Tibial artery (tissue), 4 donors: ENCODE data around the gene LAPTM4A.

Experiments
- DNase-seq, 2 donors: peaks; one replicate each; pipeline ENCODE4 v3.0.0-alpha.2; 2019
- H3K27ac ChIP-seq, 2 donors: fragments of 200-600 bp; sonication (generic) in 1 of 2; 1 replicate in 1 of 2; 2 replicates in 1 of 2; pipeline ENCODE4 v1.5.1; 2018 to 2019; ENCODE audit warnings: mild to moderate bottlenecking in 1 of 2
- H3K27me3 ChIP-seq, 2 donors: fragments of 200-600 bp; sonication (generic) in 1 of 2; one replicate each; pipeline versions ENCODE4 v1.5.1 to v1.6.0; 2016 to 2019
- H3K36me3 ChIP-seq, 3 donors: fragments of 200-600 bp; sonication (generic) in 2 of 3; one replicate each; pipeline ENCODE4 v1.5.1; 2016 to 2019; ENCODE audit warnings: mild to moderate bottlenecking in 2 of 3
- H3K4me1 ChIP-seq, 4 donors: fragments of 200-600 bp; sonication (generic) in 2 of 4; 1 replicate in 3 of 4; 2 replicates in 1 of 4; pipeline ENCODE4 v1.5.1; 2016 to 2019
- H3K4me3 ChIP-seq, 2 donors: fragments of 200-600 bp; sonication (generic) in 1 of 2; 1 replicate in 1 of 2; 2 replicates in 1 of 2; pipeline ENCODE4 v1.5.1; 2018 to 2019; ENCODE audit warnings: mild to moderate bottlenecking in 2 of 2
- H3K9me3 ChIP-seq, 3 donors: fragments of 200-600 bp; sonication (generic) in 1 of 3; one replicate each; pipeline ENCODE4 v1.5.1; 2016 to 2019
- CTCF ChIP-seq, 2 experiments: fragments of 200-600 bp in 1 of 2; fragments of 450-650 bp in 1 of 2; IDR thresholded peaks; one replicate each; pipeline ENCODE4 v1.5.1; 2017 to 2019; ENCODE audit warnings: antibody characterized with exemption in 2 of 2, mild to moderate bottlenecking in 1 of 2, moderate library complexity in 1 of 2
- intact Hi-C: fragments of 100-400 bp; cut with DNase I; formaldehyde crosslinking; loops from one replicate; pipeline ENCODE4 v1.15.0; 2023; ENCODE audit warnings: low total_unique reads

Gene LAPTM4A

GRCh38 chr2:20027260-20027677, 24.2 kb downstream of the LAPTM4A start:
- Histone ChIP-seq H3K9me3 (peaks cover 0 to 16% (median 0%) of the 10 kb centered on the region in 3 donors), H3K27ac (peak overlapping the region; percentile 39 to 55), H3K4me1 (peaks cover 0 to 16% (median 3%) of the 10 kb centered on the region in 4 donors), H3K4me3 (no peak overlapping the region), H3K27me3 (no peaks in the 10 kb centered on the region), H3K36me3 (peaks cover 44 to 53% (median 44%) of the 10 kb centered on the region in 3 donors)
- TF ChIP-seq CTCF (IDR thresholded peaks at IDR 0.05), result no peak
- intact Hi-C loops, result no loop called here
- DNase-seq, result no peak

- H3K4me3 ChIP-seq, result no peak overlapping the region
- H3K36me3 ChIP-seq, result peaks cover 23 to 33% (median 25%) of the 10 kb centered on the region in 3 donors
- H3K27me3 ChIP-seq, result no peaks in the 10 kb centered on the region
- peaks cover 0 to 20% (median 5%) of the 10 kb centered on the region in 3 donors for H3K9me3 ChIP-seq
- peaks cover 0 to 16% (median 3%) of the 10 kb centered on the region in 4 donors for H3K4me1 ChIP-seq
- no peak for TF ChIP-seq CTCF (IDR thresholded peaks at IDR 0.05)
- intact Hi-C loops, result no loop called here
- H3K27ac ChIP-seq, result no peak overlapping the region
- no peak for DNase-seq
Observed at GRCh38 chr2:20025065-20025786, 26.2 kb downstream of the LAPTM4A start.

DNA sequence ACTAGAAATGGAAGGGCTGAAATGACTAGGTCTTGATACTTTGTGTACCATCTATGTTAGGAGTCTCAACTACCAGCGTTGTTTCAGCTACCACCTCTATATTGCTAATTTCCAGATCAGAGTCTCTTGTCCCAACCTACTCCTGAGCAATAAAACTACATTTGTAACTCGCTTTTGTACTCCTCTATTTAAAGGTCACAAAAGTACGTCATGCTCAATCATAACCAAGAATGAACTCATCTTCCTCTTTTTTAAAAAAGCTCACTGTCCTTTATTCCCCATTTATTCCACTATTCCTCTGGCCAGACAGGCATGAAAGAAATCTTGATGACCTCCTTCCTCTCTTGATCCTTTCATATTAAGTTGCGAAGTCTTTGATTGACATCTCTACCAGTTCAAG, 27.7 kb downstream of the LAPTM4A start:
- DNase-seq, result no peak
- no peak for TF ChIP-seq CTCF (IDR thresholded peaks at IDR 0.05)
- Histone ChIP-seq H3K4me3 (no peak overlapping the region), H3K27ac (no peak overlapping the region), H3K4me1 (peaks cover 0 to 16% (median 3%) of the 10 kb centered on the region in 4 donors), H3K36me3 (peaks cover 8 to 17% (median 9%) of the 10 kb centered on the region in 3 donors), H3K9me3 (peaks cover 0 to 12% (median 5%) of the 10 kb centered on the region in 3 donors), H3K27me3 (no peaks in the 10 kb centered on the region)
- intact Hi-C loops, result no loop called here

DNA sequence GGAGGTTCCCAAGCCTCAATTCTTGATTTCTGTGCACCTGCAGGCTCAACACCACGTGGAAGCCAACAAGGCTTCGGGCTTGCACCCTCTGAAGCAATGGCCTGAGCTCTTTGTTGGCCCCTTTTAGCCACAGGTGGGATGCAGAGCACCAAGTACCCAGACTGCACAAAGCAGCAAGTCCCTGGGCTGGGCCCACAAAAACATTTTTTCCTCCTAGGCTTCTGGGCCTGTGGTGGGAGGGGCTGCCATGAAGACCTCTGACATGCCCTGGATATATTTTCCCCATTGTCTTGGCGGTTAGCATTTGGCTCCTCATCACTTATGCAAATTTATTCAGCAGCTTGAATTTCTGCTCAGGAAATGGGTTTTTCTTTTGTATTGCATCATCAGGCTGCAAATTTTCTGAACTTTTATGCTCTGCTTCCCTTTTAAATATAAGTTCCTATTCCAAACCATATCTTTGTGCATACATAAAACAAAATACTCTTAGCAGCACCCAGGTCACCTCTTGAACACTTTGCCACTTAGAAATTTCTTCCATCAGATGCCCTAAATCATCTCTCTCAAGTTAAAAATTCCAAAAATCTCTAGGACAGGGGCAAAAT, 29.9 kb downstream of the LAPTM4A start:
- Histone ChIP-seq H3K36me3 (no peaks in the 10 kb centered on the region), H3K9me3 (peaks cover 0 to 5% (median 4%) of the 10 kb centered on the region in 3 donors), H3K27ac (no peak overlapping the region), H3K27me3 (no peaks in the 10 kb centered on the region), H3K4me3 (no peak overlapping the region), H3K4me1 (no peaks in the 10 kb centered on the region)
- no peak for TF ChIP-seq CTCF (IDR thresholded peaks at IDR 0.05)
- DNase-seq, result no peak
- intact Hi-C loops, result no loop called here

GRCh38 chr2:20019747-20020146, 31.7 kb downstream of the LAPTM4A start:
- intact Hi-C loops, result no loop called here
- TF ChIP-seq CTCF (IDR thresholded peaks at IDR 0.05), result no peak
- no peaks in the 10 kb centered on the region for H3K36me3 ChIP-seq
- no peak for DNase-seq
- peaks cover 0 to 5% (median 4%) of the 10 kb centered on the region in 3 donors for H3K9me3 ChIP-seq
- H3K27ac ChIP-seq, result no peak overlapping the region
- H3K4me3 ChIP-seq, result no peak overlapping the region
- no peaks in the 10 kb centered on the region for H3K4me1 ChIP-seq
- H3K27me3 ChIP-seq, result no peaks in the 10 kb centered on the region
